GM12892 (cell line): ENCODE measurements around the gene CIRBP.

ENCODE experiments used
- DNase-seq: peaks from one replicate; pipeline ENCODE4 v3.0.0; 2011; ENCODE audit not compliant: insufficient read length
- FAIRE-seq: peaks from 2 replicates; lab custom pipeline; 2011; peaks lifted over from hg19 to GRCh38; lab: Jason Lieb, UNC
- POLR2A ChIP-seq: IDR thresholded peaks from 2 replicates; pipeline ENCODE4 v1.6.1; 2011; ENCODE audit warnings: low read depth, low read length, control low read depth
- POLR2AphosphoS5 ChIP-seq: IDR thresholded peaks from 2 replicates; pipeline ENCODE4 v1.6.1; 2011; ENCODE audit warnings: low read depth, low read length, control low read depth
- TAF1 ChIP-seq: IDR thresholded peaks from 2 replicates; pipeline ENCODE4 v1.6.1; 2011; ENCODE audit warnings: low read depth, mild to moderate bottlenecking, control low read depth, low read length, borderline replicate concordance

CIRBP gene

GRCh38 chr19:1254081-1254527, 15.0 kb upstream of the CIRBP start:
- no peak for FAIRE-seq
- no peak for TF ChIP-seq POLR2AphosphoS5
- TF ChIP-seq TAF1: no peak
- no peak for TF ChIP-seq POLR2A
- no peak for DNase-seq

- DNase-seq: no peak
- TF ChIP-seq TAF1 (no peak), POLR2AphosphoS5 (0 out of 2 replicates have a peak, but pooled peaks have one; percentile 39)
- FAIRE-seq: no peak
Measured at GRCh38 chr19:1254530-1255185, 14.5 kb upstream of the CIRBP start.

GRCh38 chr19:1255186-1256161, 13.7 kb upstream of the CIRBP start:
- TF ChIP-seq POLR2AphosphoS5 (no peak), TAF1 (no peak), POLR2A (no peak; the same call in 1 of the 2 replicates)
- DNase-seq: no peak
- FAIRE-seq: no peak

- no peak for TF ChIP-seq TAF1
- TF ChIP-seq POLR2A: no peak
- no peak for TF ChIP-seq POLR2AphosphoS5
- no peak for DNase-seq
Measured at GRCh38 chr19:1256646-1257474, 12.3 kb upstream of the CIRBP start.

GRCh38 chr19:1257475-1258162, 11.5 kb upstream of the CIRBP start:
- FAIRE-seq: no peak

More at GRCh38 chr19:1256646-1257474, 12.3 kb upstream of the CIRBP start:
- no peak for FAIRE-seq

GRCh38 chr19:1258163-1258492, 11.0 kb upstream of the CIRBP start:
- FAIRE-seq (no peak), DNase-seq (no peak)
- no peak for TF ChIP-seq TAF1
- TF ChIP-seq POLR2A: peak; percentile 42; the same call in 1 of the 2 replicates
- TF ChIP-seq POLR2AphosphoS5: peak; percentile 71

More at GRCh38 chr19:1257475-1258162, 11.5 kb upstream of the CIRBP start:
- no peak for DNase-seq
- TF ChIP-seq POLR2AphosphoS5: no peak
- no peak for TF ChIP-seq POLR2A
- TF ChIP-seq TAF1: no peak

GRCh38 chr19:1258707-1259205, 10.4 kb upstream of the CIRBP start:
- no peak for DNase-seq

GRCh38 chr19:1259206-1259875, 9.8 kb upstream of the CIRBP start:
- peak; percentile 81 for DNase-seq
- FAIRE-seq: peak; percentile 92

More at GRCh38 chr19:1258707-1259205, 10.4 kb upstream of the CIRBP start:
- TF ChIP-seq POLR2AphosphoS5 (no peak), POLR2A (no peak), TAF1 (no peak)
- no peak for FAIRE-seq

GRCh38 chr19:1259876-1260748, 9.0 kb upstream of the CIRBP start:
- DNase-seq (no peak), FAIRE-seq (no peak)
- TF ChIP-seq POLR2A: no peak
- TF ChIP-seq POLR2AphosphoS5: no peak

More at GRCh38 chr19:1259206-1259875, 9.8 kb upstream of the CIRBP start:
- TF ChIP-seq POLR2AphosphoS5 (peak; percentile 96), POLR2A (peak; percentile 92), TAF1 (no peak)
